GF-D8 (cell line): Measurements from ENCODE around the gene TEX19.

Source experiments
- DNase-seq: peaks from one replicate; lab custom pipeline; 2025; lab: John Stamatoyannopoulos, UW

TEX19 gene, protein sequence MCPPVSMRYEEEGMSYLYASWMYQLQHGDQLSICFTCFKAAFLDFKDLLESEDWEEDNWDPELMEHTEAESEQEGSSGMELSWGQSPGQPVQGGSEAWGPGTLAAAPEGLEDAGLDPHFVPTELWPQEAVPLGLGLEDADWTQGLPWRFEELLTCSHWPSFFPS

DNA sequence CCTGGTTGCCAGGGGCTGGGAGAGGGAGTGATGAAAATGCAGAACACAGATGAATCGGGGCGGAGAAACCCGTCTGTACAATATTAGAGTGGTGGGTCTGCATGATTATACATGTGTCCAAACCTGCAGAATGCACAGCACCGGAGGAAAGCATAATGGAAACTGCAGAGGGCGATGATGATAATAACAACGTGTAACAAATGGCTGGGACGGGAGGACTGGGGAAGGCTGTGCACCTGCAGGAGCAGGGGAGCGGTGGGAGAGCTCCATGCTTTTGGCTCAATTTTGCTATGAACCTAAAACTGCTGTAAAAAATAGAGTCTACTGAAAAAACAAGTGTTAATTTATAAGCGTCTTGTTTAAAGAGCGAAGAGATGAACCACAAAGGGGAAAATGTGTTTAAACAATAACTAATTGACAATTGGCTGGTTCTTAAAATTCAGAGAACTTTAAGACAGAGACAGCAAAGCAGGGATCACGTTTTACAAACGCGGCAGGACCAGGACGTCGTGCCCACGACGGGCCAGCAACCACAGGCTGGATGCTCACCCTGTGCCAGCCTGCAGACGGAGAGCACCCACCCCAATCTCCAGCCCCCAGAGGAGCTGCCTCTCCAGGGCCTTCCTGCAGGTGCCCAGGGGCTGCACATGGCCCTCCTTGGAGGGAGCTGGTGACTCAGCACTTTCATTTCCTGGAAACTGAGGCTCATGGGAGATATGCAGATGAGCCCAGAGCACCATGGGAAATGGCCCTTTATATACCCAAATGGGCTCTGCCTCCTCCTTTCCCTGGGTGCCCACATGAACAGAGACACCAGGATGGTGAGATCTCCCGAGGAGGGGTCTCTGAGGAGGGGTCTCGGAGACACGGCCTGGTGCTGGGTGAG is at the start of gene TEX19:
TEX19 (plus strand) TSS at position 783 of the 886 bp plus-strand sequence. CDS start 2,904 bp downstream, outside the sequence.
- DNase-seq, result peak; percentile 20

DNA sequence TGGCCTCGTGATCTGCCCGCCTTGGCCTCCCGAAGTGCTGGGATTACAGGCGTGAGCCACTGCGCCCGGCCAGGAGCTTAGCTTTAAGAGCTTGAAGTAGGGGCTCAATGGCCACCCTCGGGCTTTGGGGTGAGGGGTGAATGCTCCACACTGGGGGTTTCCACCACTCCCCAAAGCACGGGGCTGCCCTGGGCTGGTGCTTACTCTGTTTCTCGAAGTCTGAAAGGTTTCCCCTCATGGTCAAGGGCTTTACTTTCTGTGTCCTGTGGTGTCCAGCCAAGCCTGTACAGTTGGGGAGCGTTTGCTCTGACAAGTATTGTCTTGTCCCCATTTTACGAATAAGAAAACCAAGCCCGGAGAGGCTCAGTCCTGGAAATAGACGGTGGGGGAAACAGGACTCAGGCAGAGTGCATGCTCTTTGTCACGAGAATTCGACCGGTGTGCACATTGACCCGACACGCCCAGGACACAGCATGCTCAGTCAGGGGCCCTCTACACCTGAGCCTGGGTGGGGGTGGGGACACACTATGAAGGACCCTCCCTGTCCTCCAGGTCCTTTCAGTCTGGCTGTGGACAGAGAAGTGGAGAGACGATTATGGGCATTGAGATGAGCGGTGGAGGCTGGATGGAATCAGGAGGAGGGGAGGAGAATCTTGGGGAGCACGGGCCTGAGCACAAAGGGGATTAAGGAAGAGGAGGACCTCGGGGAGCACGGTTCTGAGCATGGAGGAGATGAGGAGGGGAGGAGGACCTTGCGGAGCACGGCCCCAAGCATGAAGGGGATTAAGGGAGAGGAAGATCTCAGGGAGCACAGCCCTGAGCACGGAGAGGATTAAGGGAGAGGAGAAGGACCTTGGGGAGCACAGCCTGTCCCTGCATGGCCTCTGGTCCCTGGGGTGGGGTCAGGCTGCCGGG is 49.1 kb upstream of the TEX19 start:
- DNase-seq, result no peak

DNA sequence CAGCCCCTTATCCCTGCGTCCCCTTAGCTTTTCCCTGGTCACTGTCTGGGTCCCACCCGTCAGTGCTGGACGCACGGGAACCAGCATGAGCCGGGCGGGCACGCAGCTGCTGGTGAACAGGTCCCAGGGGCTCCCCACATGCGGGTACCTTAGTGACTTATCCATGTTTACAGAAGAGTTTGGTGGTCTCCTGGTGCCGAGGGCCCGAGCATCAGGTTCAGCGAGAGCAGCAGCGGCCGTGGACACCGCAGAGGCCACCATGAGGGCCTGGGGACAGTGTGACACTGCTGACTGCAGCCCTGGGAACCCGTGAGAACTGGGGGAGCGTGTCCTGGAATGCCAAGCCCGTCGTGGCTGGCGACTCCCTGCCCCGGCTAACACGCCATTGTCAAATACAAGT is 48.2 kb upstream of the TEX19 start:
- no peak for DNase-seq

DNA sequence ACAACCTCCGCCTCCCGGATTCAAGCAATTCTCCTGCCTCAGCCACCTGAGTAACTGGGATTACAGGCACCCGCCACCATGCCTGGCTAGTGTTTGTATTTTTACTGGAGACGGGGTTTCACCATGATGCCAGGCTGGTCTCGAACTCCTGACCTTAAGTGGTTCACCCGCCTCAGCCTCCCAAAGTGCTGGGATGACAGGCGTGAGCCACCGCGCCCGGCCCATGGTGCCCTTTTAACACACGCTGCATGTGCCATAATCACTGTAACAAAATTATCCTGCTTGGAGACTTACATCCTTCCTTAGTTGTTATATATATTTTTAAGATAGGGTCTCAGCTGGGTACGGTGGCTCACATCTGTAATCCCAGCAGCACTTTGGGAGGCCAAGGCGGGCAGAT is 47.1 kb upstream of the TEX19 start:
- DNase-seq, result no peak

DNA sequence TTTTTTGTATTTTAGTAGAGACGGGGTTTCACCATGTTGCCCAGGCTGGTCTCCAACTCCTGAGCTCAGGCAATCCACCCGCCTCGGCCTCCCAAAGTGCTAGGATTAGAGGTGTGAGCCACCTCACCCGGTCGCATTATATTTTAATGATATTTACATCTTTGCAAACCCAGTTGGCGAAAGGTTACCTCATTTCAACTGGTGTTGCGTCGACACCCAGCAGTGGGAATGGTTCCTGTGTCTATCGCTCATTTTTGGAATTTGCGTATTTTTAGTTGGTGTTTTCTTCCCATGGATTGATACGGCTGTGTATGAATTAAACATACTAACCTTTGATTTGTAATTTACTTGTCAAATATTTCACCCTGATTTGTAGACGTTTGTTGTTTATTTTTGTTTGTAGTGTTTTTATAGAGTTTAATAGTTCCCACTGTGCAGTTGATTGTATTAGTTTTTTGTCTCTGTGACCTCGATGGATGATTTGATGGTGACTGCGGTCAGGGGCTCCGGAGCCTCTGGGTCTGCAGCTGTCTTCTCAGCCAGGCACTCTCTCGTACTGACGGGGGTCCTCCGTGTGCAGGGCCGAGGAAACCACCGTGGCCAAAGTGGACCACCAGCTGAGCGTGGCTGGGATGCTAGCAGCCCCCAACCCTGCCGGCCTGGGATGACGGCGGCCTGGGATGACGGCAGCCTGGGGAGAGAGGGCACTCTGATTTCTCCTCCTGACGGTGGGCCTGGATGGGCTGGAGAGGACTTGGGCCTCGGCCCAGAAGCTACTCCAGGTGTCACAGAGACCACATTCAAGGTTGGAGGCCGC is 45.6 kb upstream of the TEX19 start:
- no peak for DNase-seq

DNA sequence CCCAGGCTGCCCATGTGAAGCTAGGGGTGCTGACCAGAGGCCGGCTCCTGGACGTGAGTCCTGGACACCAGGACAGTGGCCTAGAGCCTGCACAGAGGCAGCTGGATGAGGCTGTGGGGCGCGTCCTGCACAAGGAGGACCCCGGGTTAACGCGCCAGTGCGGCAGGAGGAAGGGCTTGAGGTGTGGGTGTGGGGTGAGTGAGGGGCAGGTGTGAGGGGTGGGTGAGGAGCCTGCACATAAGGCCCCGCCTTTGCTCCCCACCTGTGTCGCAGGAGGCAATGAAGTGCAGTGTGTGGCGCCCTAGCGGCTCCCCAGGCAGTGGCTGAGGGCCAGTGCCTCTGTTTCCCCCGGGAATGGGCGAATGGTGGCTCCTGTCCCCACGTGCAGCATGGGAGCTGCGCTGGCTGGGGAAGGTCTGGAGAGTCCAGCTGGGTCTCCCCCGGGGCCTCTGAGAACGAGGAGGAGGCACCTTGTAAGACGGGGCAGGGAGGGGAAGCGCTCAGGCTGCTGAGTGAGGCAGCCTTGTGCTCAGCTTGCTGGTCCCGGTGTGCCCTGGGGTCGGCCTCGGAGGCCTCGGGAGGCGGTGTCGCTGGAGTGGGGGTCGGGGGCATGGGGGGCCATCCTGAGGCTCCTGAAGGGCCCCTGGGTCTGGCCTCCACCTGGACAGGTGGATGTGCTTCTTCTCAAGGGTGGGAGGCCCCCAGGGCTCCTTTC is 44.9 kb upstream of the TEX19 start:
- DNase-seq, result no peak

DNA sequence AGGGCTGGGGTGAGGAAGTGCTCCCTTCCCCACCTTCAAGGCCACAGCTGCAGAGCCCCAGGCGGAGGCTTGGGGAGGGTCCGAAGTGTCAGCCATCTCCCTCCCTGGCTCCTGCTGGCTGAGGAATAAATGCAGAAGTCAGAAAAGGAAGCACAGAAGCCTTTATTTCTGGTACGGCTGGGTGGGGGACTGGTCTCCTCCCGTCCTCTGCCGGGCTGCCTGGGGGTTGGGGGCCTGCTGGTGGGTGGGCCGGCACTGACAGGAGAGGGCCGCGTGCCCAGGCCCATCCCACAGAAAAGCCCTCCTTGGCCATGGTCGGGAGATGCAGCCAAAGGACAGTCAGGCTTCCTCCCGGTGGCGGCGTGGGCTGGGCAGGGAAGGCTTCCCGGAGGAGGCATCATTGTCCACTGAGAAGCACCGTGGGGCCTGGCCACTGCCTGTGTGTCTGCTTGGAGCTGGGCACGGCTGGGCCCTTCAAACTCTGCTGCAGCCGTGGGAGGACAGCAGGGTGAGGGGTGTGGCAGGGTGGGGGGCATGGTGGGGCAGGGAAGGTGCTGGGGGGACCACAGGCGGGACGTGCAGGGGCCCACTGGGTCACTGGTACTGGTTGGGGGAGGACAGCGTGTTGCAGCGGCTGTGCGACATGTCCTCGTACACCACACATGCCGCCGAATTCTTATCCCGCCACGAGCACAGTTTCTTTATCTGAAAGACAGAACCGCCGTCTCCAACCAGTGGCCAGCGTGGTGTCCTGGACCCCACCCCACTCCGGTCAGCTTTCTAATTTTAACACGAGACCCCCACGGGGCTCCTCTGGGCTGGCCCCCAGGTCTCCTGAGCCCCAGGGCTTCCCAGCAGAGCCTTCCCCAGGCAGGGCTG is 44.1 kb upstream of the TEX19 start:
- no peak for DNase-seq

DNA sequence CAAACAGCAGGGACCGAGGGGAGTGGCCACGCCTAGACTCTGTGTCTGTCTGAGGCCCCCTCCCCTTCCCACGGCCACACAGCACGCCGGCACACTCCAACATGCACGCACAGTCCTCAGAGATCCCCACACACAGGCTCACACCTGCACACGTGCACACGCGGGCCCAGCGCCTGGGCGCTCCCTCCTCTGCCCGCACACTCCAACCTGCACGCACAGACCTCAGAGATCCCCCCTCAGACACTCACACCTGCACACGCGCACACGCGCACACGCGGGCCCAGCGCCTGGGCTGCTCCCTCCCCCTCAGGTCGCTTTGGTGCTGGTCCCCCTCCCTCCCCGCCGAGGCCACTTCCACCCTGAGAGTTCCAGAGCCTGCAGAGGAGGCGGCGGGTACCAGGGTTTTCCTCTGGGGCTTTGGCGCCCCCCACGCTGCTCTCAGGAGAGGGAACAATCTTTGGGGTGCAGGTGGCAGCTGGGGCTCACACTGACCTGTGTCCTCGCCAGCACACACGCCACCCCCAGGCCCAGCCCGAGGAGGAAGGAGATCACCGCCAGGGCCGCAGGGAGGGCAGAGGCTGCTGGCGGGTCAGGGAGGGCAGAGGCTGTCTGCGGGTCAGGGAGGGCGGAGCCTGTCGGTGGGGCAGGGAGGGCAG is 43.2 kb upstream of the TEX19 start:
- DNase-seq, result no peak

DNA sequence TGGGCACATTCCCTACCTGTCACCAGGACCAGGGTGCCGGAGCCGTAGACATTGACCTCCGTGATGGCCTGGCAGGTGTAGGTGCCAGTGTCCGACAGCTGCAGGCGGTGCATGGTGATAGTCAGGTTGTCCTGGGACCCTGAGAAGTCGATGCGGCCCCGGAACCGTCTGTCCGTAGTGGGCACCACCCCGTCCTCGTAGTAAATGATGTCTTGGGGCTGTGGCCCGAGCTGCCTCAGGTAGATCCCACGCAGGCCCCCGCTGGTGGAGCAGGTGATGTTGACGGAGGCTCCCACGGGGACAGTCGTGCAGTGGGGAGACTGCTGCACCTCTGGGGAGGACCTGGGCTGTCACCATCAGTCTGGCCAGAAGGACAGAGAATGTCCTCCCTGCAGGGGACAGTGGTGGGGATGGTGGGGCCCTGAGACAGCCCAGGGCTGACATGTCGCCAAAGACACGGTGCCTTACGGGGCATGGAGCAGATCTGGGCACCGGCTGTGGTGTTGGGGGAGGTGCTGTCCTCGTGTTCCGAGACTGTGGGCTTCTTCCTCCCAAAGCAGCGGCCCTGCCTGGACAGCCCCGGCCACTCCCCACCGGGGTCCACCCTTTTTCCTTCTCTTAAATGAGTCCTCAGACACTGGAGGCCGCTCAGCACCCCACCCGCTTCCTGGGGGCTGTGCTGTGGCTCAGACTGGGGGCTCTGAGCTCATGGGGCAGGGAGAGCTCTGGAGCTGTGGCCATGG is 42.2 kb upstream of the TEX19 start:
- DNase-seq, result no peak

DNA sequence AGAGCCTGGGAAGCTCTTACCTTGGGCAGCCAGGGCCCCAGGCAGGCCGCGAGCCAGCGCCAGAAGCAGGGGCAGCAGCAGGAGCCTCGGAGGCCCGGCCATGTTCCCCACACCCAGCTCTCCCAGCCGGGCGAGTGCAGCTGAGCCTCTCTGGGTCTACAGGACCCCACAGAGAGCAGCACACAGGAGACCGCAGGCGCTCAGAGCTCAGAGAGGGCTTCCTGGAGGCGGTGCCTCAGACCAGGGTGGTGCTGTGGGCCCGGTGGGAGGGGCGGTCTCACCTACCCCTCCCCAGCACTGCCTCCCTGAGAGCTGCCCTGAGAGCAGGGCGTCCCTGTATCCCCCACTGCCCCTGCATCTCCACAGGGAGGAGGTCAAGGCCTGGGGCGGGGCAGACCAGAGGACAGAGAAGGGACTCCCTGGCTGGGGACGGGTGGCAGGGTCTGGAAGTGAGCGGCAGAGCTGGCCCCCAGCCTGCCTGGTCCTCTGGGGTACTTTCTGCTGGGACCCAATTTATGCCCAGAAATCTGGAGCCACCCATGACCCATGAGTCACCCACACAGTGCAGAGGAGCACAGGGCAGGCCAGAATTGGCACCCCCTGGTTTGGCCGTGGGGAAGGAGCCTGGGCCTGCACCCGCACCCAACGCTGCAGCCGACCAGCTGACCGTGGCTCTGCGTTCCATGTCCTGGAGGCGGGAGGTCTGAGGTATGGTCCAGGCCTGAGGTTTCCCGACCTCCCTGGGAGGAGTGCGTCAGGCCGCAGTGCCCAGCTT is 41.5 kb upstream of the TEX19 start, which contains the start of gene CD7:
CD7 (minus strand) TSS at position 215 of the 775 bp plus-strand sequence; CDS start at position 102, 113 bp downstream.
- no peak for DNase-seq

DNA sequence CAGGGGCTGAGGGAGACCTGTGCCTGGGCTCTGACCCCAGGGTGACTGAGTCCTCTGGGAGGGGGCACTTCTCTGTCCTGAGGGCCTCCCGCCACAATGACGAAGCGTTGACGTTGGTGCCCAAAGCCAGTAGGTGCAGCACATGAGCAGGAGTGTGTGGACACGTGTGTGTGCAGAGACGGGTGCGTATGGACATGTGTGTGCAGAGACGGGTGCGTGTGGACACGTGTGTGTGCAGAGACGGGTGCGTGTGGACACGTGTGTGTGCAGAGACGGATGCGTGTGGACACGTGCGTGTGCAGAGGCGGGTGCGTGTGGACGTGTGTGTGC is 40.9 kb upstream of the TEX19 start:
- DNase-seq, result no peak

DNA sequence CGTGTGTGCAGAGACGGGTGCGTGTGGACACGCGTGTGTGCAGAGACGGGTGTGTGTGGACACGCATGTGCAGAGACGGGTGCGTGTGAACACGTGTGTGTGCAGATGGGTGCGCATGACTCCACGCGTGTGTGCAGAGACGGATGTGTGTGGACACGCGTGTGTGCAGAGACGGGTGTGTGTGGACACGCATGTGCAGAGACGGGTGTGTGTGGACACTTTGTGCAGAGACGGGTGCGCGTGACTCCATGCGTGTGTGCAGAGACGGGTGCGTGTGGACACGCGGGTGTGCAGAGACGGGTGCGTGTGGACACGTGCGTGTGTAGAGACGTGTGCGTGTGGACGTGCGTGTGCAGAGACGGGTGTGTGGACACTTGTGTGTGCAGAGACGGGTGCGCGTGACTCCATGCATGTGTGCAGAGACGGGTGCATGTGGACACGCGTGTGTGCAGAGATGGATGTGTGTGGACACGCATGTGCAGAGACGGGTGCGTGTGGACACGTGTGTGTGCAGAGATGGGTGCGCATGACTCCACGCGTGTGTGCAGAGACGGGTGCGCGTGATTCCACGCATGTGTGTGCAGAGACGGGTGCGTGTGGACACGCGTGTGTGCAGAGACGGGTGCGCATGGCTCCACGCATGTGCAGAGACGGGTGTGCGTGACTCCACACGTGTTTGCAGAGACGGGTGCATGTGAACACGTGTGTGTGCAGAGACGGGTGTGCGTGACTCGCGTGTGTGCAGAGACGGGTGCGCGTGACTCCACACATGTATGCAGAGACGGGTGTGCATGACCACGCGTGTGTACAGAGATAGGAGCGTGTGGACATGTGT is 40.1 kb upstream of the TEX19 start:
- DNase-seq, result no peak

DNA sequence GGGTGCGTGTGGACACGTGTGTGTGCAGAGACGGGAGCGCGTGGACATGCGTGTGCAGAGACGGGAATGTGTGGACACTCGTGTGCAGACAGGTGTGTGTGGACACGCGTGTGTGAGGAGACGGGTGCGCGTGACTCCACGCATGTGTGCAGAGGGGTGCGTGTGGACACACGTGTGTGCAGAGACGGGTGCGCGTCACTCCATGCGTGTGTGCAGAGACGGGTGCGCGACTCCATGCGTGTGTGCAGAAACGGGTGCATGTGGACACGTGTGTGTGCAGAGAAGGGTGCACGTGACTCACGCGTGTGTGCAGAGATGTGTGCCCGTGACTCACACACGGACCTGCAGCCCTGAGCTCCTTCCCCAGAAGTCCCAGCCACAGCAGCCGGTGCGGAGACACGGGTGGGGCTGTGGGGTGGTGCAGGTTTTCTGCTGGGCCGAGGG is 39.4 kb upstream of the TEX19 start:
- no peak for DNase-seq

DNA sequence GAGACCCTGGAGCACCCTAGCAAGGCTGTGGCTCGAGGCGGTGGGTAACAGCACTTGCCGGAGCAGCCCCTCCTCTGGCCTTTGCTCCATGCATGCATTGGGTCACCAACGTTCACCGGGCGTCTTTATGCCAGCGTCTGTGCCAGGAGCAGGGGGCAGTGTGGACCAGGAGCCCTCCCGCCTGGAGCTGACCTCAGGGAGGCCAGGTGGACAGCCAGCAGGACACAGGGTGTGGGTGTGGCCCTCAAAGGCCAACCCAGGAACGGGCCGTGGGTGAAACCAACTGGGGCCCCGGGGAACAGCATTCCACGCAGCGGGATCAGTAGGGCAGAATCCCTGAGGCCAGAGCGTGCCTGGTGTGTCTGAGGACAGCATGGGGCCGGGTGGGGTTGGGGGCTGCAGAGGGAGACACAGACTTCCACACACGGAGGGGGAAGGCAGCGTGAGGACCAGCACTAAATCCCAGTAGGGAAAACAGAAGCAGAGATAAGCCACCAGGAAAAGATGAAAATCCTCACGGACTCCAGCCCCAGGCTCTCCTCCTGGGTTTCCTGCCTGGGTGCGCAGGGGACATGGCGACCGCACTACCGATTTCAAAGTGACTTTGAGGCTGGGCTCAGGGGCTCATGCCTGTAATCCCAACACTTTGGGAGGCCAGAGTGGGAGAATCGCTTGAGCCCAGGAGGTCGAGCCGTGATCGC is 38.8 kb upstream of the TEX19 start:
- no peak for DNase-seq

DNA sequence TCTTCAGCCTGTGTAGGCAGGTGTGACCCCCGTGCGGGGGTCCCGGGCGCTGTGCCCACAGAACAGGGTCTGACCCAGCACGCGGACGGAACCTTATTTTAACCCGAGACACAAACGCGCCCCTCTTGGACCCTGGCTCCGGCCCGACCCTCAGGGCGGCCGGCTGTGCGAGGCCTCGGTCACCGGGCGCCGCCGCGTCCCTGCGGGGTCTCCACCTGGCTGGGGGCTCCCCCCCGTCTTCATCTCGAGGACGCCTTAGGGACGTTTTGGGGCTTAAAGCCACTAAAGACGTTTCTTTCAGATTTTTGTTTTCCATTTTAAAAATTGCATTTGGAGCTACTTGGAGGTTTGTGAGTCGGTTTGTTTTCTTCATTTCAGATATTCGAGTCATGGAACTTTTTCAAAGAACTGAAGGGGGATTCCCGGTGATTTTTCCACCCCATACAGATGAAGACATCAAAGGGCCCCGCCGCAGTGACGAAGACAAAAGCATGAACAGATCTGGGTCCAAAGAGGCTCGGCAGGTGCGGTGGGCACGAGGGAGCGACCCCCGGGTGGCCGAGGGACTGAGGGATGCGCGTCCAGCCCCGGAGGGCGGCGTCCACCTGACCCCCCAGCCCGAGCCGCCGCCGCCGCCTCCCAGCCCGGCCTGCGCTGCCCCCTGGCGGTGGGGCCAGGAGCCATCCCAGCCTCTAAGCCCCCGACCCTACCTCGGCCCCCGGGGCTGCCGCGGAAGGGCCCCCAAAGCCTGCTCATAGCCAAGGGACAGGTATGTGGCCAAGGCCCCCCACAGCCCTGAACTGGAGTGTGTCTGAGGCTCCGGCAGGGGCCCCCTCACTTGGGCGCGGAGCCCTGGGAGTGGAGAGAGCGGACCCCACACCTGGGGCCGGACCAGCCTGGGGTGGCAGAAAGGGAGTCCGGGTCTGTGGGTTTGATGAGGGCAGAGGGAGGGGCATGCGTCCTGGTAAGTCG is 37.8 kb upstream of the TEX19 start:
- no peak for DNase-seq
